HepG2 (cell line): ENCODE measurements around the gene RGSL1. TPM values are rescaled to one million over a fixed set of nuclear protein-coding genes. Genes with fewer than 3 reads are reported as not detected.

Experiments used
- ATF7-NPFF ChIP-seq: sonication (generic); formaldehyde crosslinking; IDR thresholded peaks from 2 replicates; pipeline ENCODE4 v1.8.1; 2023; ENCODE audit warnings: mild to moderate bottlenecking, low read depth, missing genetic modification reagents, moderate library complexity
- EP300 ChIP-seq, 3 experiments: sonication (generic) in 1 of 3; formaldehyde crosslinking in 1 of 3; IDR thresholded peaks; 2 replicates each; pipeline versions ENCODE4 v1.5.1 to v1.6.1; 2011 to 2020; ENCODE audit warnings: low read depth in 2 of 3, low read length in 2 of 3, borderline replicate concordance in 1 of 3, improper control_type of control experiment in 1 of 3, mild to moderate bottlenecking in 1 of 3, missing genetic modification reagents in 1 of 3, moderate library complexity in 1 of 3
- HOXA5 ChIP-seq: sonication (generic); formaldehyde crosslinking; IDR thresholded peaks from 2 replicates; pipeline ENCODE4 v1.4.0; 2020; ENCODE audit warnings: missing genetic modification reagents
- IRX3 ChIP-seq: sonication (generic); formaldehyde crosslinking; IDR thresholded peaks from 2 replicates; pipeline ENCODE4 v1.8.1; 2023; ENCODE audit warnings: mild to moderate bottlenecking, low read depth, missing genetic modification reagents, borderline replicate concordance
- MAFK ChIP-seq, 2 experiments: IDR thresholded peaks in 1 of 2; conservative IDR thresholded peaks in 1 of 2; 2 replicates each; pipeline ENCODE4 v1.6.1; 2011; ENCODE audit warnings: improper control_type of control experiment in 2 of 2, low read length in 2 of 2
- MBD4 ChIP-seq: IDR thresholded peaks from 2 replicates; pipeline ENCODE4 v1.6.1; 2012; ENCODE audit warnings: low read length, inconsistent platforms, borderline replicate concordance
- MED1 ChIP-seq: sonication (generic); formaldehyde crosslinking; IDR thresholded peaks from 2 replicates; pipeline ENCODE4 v1.4.0; 2020; ENCODE audit warnings: missing genetic modification reagents
- NCOA2 ChIP-seq: sonication (generic); formaldehyde crosslinking; IDR thresholded peaks from 2 replicates; pipeline ENCODE4 v1.8.0; 2022; ENCODE audit warnings: inconsistent platforms
- NFATC3 ChIP-seq: sonication (generic); formaldehyde crosslinking; IDR thresholded peaks from 2 replicates; pipeline ENCODE4 v1.5.1; 2020; ENCODE audit warnings: mild to moderate bottlenecking, missing genetic modification reagents
- PAF1 ChIP-seq: IDR thresholded peaks from 2 replicates; pipeline ENCODE4 v1.6.1; 2016; ENCODE audit warnings: missing genetic modification reagents, missing compliant biosample characterization
- SSRP1 ChIP-seq: IDR thresholded peaks from 2 replicates; pipeline ENCODE4 v1.6.1; 2016; ENCODE audit warnings: control low read depth
- TEAD2 ChIP-seq: sonication (generic); formaldehyde crosslinking; IDR thresholded peaks from 2 replicates; pipeline ENCODE4 v1.9.0; 2021; ENCODE audit warnings: missing genetic modification reagents
- ZBTB3 ChIP-seq: sonication (generic); formaldehyde crosslinking; IDR thresholded peaks from 2 replicates; pipeline ENCODE4 v1.4.0; 2020; ENCODE audit warnings: low read depth, mild to moderate bottlenecking, moderate library complexity, missing genetic modification reagents, borderline replicate concordance
- ZMYM3 ChIP-seq: sonication (generic); formaldehyde crosslinking; IDR thresholded peaks from 2 replicates; pipeline ENCODE4 v1.5.1; 2020; ENCODE audit warnings: mild to moderate bottlenecking, missing genetic modification reagents
- ZNF124 ChIP-seq: sonication (generic); formaldehyde crosslinking; IDR thresholded peaks from 2 replicates; pipeline ENCODE4 v1.4.0; 2020; ENCODE audit warnings: missing genetic modification reagents
- ZNF207 ChIP-seq: fragments of 450-650 bp; IDR thresholded peaks from 2 replicates; pipeline ENCODE4 v1.6.1; 2016; ENCODE audit warnings: antibody characterized with exemption, borderline replicate concordance
- ZNF33B ChIP-seq: sonication (generic); formaldehyde crosslinking; IDR thresholded peaks from 2 replicates; pipeline ENCODE4 v1.5.1; 2020; ENCODE audit warnings: mild to moderate bottlenecking, missing genetic modification reagents
- ZNF7 ChIP-seq: IDR thresholded peaks from 2 replicates; pipeline ENCODE4 v1.6.1; 2016; ENCODE audit warnings: missing biosample characterization, missing genetic modification reagents
- ZNF709 ChIP-seq: sonication (generic); formaldehyde crosslinking; IDR thresholded peaks from 2 replicates; pipeline ENCODE4 v1.5.0; 2020; ENCODE audit warnings: mild to moderate bottlenecking, missing genetic modification reagents
- ZNF816 ChIP-seq: sonication (generic); formaldehyde crosslinking; IDR thresholded peaks from 2 replicates; pipeline ENCODE4 v1.8.0; 2022; ENCODE audit warnings: missing genetic modification reagents, mild to moderate bottlenecking, borderline replicate concordance
- ZNF850 ChIP-seq: sonication (generic); formaldehyde crosslinking; conservative IDR thresholded peaks from 2 replicates; pipeline ENCODE4 v1.9.0; 2021; ENCODE audit warnings: mild to moderate bottlenecking, missing genetic modification reagents
- ZNF878 ChIP-seq: sonication (generic); formaldehyde crosslinking; IDR thresholded peaks from 2 replicates; pipeline ENCODE4 v1.8.1; 2023; ENCODE audit warnings: mild to moderate bottlenecking, missing genetic modification reagents, moderate library complexity
- ZSCAN29 ChIP-seq: sonication (generic); formaldehyde crosslinking; conservative IDR thresholded peaks from 2 replicates; pipeline ENCODE4 v1.4.0; 2020; ENCODE audit warnings: mild to moderate bottlenecking, missing genetic modification reagents
- polyA plus RNA-seq, 8 experiments: library from polyadenylated mRNA; depleted of rRNA in 3 of 8; stranded (reverse) in 7 of 8; unstranded in 1 of 8; fragments of >200 nt; fragmentation: Illumina TruSeq in 4 of 8; extraction: Trizol in 4 of 8; gene quantifications; 2 replicates each; pipeline versions ENCODE4 v1.2.1 to v1.2.3, GENCODE V29; 2011 to 2016; ENCODE audit warnings: low read depth in 4 of 8, missing spikeins in 1 of 8, mixed read lengths in 1 of 8; ENCODE audit not compliant: insufficient read depth in 1 of 8
- total RNA-seq, 5 experiments: library from RNA; depleted of rRNA; stranded (reverse); fragments of >200 nt; fragmentation: Illumina TruSeq; extraction: Trizol; gene quantifications; 2 replicates each; pipeline ENCODE4 v1.2.3, GENCODE V29; 2016; ENCODE audit warnings: low read depth in 1 of 5
- TF ChIP-seq, protein P1 (sequence below): sonication (generic); formaldehyde crosslinking; IDR thresholded peaks from 2 replicates; pipeline ENCODE4 v1.4.0; 2020; ENCODE audit warnings: missing genetic modification reagents, borderline replicate concordance
- TF ChIP-seq, protein P2 (sequence below): sonication (generic); formaldehyde crosslinking; IDR thresholded peaks from 2 replicates; pipeline ENCODE4 v1.5.0; 2020; ENCODE audit warnings: mild to moderate bottlenecking, missing genetic modification reagents, moderate library complexity
- TF ChIP-seq, protein P3 (sequence below): sonication (generic); formaldehyde crosslinking; IDR thresholded peaks from 2 replicates; pipeline ENCODE4 v1.8.1; 2023; ENCODE audit warnings: mild to moderate bottlenecking, inconsistent platforms, moderate library complexity, missing genetic modification reagents, borderline replicate concordance
- TF ChIP-seq, protein P4 (sequence below): sonication (generic); formaldehyde crosslinking; conservative IDR thresholded peaks from 2 replicates; pipeline ENCODE4 v1.8.0; 2022; ENCODE audit warnings: missing genetic modification reagents

RGSL1 gene
- total and polyA plus RNA-seq, 2 of the 13 experiments (the other 11 are each of a cell fraction or from before 2014, with no cell fraction given) = not detected

DNA sequence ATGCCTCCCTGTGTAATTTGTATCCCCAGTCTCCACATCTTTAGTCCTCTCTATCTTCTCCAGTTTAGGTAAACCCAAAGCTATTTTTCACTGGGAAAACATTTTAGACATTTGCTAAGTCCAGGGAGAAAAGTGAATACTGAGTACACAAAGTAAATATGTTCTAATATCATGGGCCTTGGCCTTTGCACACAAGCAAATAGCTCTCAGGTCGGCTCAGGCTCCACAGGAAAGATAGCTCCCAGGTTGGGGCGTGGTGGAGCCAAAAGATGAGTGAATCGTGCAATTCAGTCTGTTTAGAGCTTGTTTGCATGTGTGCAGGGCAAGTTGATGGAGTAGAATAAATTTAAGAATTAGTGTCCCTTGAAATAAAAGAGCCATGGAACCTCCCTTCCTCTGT lies 7.9 kb downstream of the RGSL1 start (continued):
- TF ChIP-seq, protein P1, sequence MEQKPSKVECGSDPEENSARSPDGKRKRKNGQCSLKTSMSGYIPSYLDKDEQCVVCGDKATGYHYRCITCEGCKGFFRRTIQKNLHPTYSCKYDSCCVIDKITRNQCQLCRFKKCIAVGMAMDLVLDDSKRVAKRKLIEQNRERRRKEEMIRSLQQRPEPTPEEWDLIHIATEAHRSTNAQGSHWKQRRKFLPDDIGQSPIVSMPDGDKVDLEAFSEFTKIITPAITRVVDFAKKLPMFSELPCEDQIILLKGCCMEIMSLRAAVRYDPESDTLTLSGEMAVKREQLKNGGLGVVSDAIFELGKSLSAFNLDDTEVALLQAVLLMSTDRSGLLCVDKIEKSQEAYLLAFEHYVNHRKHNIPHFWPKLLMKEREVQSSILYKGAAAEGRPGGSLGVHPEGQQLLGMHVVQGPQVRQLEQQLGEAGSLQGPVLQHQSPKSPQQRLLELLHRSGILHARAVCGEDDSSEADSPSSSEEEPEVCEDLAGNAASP = peak; percentile 70; the same call in 1 of the 2 replicates
- no peak for TF ChIP-seq NFATC3
- no peak for TF ChIP-seq IRX3
- no peak for TF ChIP-seq ZNF709 (CRISPR knock-in tag)
- TF ChIP-seq, protein P2, sequence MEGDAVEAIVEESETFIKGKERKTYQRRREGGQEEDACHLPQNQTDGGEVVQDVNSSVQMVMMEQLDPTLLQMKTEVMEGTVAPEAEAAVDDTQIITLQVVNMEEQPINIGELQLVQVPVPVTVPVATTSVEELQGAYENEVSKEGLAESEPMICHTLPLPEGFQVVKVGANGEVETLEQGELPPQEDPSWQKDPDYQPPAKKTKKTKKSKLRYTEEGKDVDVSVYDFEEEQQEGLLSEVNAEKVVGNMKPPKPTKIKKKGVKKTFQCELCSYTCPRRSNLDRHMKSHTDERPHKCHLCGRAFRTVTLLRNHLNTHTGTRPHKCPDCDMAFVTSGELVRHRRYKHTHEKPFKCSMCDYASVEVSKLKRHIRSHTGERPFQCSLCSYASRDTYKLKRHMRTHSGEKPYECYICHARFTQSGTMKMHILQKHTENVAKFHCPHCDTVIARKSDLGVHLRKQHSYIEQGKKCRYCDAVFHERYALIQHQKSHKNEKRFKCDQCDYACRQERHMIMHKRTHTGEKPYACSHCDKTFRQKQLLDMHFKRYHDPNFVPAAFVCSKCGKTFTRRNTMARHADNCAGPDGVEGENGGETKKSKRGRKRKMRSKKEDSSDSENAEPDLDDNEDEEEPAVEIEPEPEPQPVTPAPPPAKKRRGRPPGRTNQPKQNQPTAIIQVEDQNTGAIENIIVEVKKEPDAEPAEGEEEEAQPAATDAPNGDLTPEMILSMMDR (CRISPR knock-in tag) = no peak
- TF ChIP-seq SSRP1 (CRISPR knock-in tag) = no peak
- TF ChIP-seq NCOA2 (CRISPR knock-in tag) = peak; percentile 62
- no peak for TF ChIP-seq HOXA5 (CRISPR knock-in tag)
- no peak for TF ChIP-seq ZNF7 (CRISPR knock-in tag)
- no peak for TF ChIP-seq PAF1
- peak in 1 of 2 experiments; percentile 55; a peak in 2 of 4 replicates for TF ChIP-seq EP300 (IDR thresholded peaks at IDR 0.05; ENCODE audit: low read depth in 2 of 2, low read length in 2 of 2)
- TF ChIP-seq EP300 (CRISPR knock-in tag; IDR thresholded peaks at IDR 0.05; ENCODE audit: borderline replicate concordance) = no peak
- TF ChIP-seq ZNF33B (CRISPR knock-in tag) = no peak
- no peak for TF ChIP-seq ZSCAN29
- no peak for TF ChIP-seq MAFK (conservative IDR thresholded peaks at IDR 0.05 in 1 of 2, IDR thresholded peaks at IDR 0.05 in 1 of 2; ENCODE audit: low read length in 2 of 2)
- TF ChIP-seq TEAD2 = no peak
- no peak for TF ChIP-seq MBD4
- TF ChIP-seq ZNF878 (CRISPR knock-in tag) = no peak
- no peak for TF ChIP-seq ATF7-NPFF (CRISPR knock-in tag)
- TF ChIP-seq ZBTB3 = no peak
- TF ChIP-seq, protein P3, sequence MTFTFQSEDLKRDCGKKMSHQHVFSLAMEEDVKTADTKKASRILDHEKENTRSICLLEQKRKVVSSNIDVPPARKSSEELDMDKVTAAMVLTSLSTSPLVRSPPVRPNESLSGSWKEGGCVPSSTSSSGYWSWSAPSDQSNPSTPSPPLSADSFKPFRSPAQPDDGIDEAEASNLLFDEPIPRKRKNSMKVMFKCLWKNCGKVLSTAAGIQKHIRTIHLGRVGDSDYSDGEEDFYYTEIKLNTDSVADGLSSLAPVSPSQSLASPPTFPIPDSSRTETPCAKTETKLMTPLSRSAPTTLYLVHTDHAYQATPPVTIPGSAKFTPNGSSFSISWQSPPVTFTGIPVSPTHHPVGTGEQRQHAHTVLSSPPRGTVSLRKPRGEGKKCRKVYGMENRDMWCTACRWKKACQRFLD (CRISPR knock-in tag) = no peak
- peak; percentile 43; the same call in 1 of the 2 replicates for TF ChIP-seq MED1 (CRISPR knock-in tag)
- TF ChIP-seq ZNF124 (CRISPR knock-in tag) = no peak
- TF ChIP-seq, protein P4, sequence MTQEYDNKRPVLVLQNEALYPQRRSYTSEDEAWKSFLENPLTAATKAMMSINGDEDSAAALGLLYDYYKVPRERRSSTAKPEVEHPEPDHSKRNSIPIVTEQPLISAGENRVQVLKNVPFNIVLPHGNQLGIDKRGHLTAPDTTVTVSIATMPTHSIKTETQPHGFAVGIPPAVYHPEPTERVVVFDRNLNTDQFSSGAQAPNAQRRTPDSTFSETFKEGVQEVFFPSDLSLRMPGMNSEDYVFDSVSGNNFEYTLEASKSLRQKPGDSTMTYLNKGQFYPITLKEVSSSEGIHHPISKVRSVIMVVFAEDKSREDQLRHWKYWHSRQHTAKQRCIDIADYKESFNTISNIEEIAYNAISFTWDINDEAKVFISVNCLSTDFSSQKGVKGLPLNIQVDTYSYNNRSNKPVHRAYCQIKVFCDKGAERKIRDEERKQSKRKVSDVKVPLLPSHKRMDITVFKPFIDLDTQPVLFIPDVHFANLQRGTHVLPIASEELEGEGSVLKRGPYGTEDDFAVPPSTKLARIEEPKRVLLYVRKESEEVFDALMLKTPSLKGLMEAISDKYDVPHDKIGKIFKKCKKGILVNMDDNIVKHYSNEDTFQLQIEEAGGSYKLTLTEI (CRISPR knock-in tag) = no peak
- no peak for TF ChIP-seq ZMYM3
- TF ChIP-seq ZNF816 (CRISPR knock-in tag) = no peak
- no peak for TF ChIP-seq ZNF850
- TF ChIP-seq ZNF207 = no peak
